ENCODE data around the gene TIMM17A. TPM values are rescaled to one million over a fixed set of nuclear protein-coding genes. Genes with fewer than 3 reads are reported as not detected.

Gene TIMM17A
- total RNA-seq, 1 donor from 2014 or later: 50.4 TPM

GRCh38 chr1:201941420-201942128 lies 13.7 kb upstream of the TIMM17A start:
- Mint-ChIP-seq H3K27me3 (peaks cover 34% of the 10 kb centered on the region), H3K36me3 (ENCODE audit: low read depth) (no peaks in the 10 kb centered on the region), H3K4me3 (no peak overlapping the region), H3K4me1 (peaks cover 8% of the 10 kb centered on the region), H3K9me3 (no peaks in the 10 kb centered on the region), H3K27ac (no peak overlapping the region)
- TF ChIP-seq, protein P1, sequence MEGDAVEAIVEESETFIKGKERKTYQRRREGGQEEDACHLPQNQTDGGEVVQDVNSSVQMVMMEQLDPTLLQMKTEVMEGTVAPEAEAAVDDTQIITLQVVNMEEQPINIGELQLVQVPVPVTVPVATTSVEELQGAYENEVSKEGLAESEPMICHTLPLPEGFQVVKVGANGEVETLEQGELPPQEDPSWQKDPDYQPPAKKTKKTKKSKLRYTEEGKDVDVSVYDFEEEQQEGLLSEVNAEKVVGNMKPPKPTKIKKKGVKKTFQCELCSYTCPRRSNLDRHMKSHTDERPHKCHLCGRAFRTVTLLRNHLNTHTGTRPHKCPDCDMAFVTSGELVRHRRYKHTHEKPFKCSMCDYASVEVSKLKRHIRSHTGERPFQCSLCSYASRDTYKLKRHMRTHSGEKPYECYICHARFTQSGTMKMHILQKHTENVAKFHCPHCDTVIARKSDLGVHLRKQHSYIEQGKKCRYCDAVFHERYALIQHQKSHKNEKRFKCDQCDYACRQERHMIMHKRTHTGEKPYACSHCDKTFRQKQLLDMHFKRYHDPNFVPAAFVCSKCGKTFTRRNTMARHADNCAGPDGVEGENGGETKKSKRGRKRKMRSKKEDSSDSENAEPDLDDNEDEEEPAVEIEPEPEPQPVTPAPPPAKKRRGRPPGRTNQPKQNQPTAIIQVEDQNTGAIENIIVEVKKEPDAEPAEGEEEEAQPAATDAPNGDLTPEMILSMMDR (IDR thresholded peaks at IDR 0.05): no peak
- DNase-seq (no peak), ATAC-seq (ENCODE audit: low read depth) (no peak)
- POLR2A ChIA-PET: no interaction called here
- intact Hi-C loops (cut with micrococcal nuclease): no loop called here
- CTCF ChIA-PET: no interaction called here

DNA sequence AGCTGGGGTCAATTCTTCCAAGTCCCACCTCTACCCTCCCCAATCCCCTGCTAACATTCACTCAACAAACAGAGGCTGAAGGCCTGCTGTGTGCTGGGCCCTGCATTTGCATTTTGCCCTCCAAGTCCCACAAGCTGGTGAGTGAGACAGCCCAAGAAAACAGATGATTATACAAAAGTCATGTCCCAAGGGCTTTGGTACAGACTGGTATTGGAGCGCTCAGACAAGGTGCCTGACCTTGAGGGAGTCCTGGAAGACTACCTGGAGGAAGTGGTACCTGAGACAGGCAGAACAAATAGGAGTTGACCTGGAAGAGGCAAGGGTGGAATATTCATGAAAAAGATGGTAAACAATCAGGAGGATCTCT lies 13.2 kb upstream of the TIMM17A start:
- Mint-ChIP-seq H3K36me3 (ENCODE audit: low read depth) (no peaks in the 10 kb centered on the region), H3K4me3 (no peak overlapping the region), H3K9me3 (no peaks in the 10 kb centered on the region), H3K27ac (no peak overlapping the region), H3K27me3 (peaks cover 39% of the 10 kb centered on the region), H3K4me1 (peaks cover 11% of the 10 kb centered on the region)
- POLR2A ChIA-PET: no interaction called here
- intact Hi-C loops (cut with micrococcal nuclease): no loop called here
- no peak for DNase-seq
- TF ChIP-seq, protein P1 (IDR thresholded peaks at IDR 0.05): no peak
- CTCF ChIA-PET: no interaction called here
- no peak for ATAC-seq (ENCODE audit: low read depth)

DNA sequence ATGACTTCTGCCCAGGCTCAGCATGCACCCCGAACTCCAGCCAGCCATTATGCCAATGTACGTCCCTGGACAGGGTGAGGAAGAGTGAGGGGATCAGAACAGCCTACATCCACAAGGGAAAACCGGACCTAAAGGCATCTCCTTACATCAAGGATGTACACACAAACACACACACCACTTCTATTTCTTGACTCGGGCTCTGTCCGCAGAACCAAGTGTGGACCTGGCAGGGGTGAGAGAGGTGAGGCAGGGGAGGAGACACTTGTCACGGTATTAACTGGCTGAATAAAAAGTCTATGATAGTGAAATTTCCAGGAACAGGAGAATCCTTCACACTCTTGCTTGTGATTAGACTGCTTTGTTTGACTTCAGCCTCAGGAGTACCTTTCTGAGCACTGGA lies 11.3 kb upstream of the TIMM17A start:
- Mint-ChIP-seq H3K36me3 (ENCODE audit: low read depth) (no peaks in the 10 kb centered on the region), H3K27me3 (peaks cover 44% of the 10 kb centered on the region), H3K4me3 (no peak overlapping the region), H3K4me1 (peaks cover 11% of the 10 kb centered on the region), H3K27ac (no peak overlapping the region), H3K9me3 (no peaks in the 10 kb centered on the region)
- DNase-seq (no peak), ATAC-seq (ENCODE audit: low read depth) (no peak)
- TF ChIP-seq, protein P1 (IDR thresholded peaks at IDR 0.05): no peak
- intact Hi-C loops (cut with micrococcal nuclease): no loop called here
- ChIA-PET CTCF (interaction anchor here (1.6 kb wide), 1 partner anchor 48 kb away, joined by 4 read pairs; no protein-coding TSS in a partner anchor), POLR2A (interaction anchor here (0.6 kb wide), 1 partner anchor 45 kb away, joined by 3 read pairs; no protein-coding TSS in a partner anchor)

GRCh38 chr1:201944639-201945038 lies 10.7 kb upstream of the TIMM17A start:
- TF ChIP-seq, protein P1 (IDR thresholded peaks at IDR 0.05): no peak
- peaks cover 11% of the 10 kb centered on the region for H3K4me1 Mint-ChIP-seq
- DNase-seq (no peak), ATAC-seq (ENCODE audit: low read depth) (no peak)
- no peaks in the 10 kb centered on the region for H3K36me3 Mint-ChIP-seq (ENCODE audit: low read depth)
- intact Hi-C loops (cut with micrococcal nuclease): no loop called here
- CTCF ChIA-PET: interaction anchor here (1.6 kb wide), 1 partner anchor 48 kb away, joined by 4 read pairs; no protein-coding TSS in a partner anchor
- no peak overlapping the region for H3K4me3 Mint-ChIP-seq
- no peaks in the 10 kb centered on the region for H3K9me3 Mint-ChIP-seq
- H3K27me3 Mint-ChIP-seq: peaks cover 43% of the 10 kb centered on the region
- POLR2A ChIA-PET: interaction anchor here (0.6 kb wide), 1 partner anchor 44 kb away, joined by 3 read pairs; no protein-coding TSS in a partner anchor
- no peak overlapping the region for H3K27ac Mint-ChIP-seq

- H3K27me3 Mint-ChIP-seq: peaks cover 42% of the 10 kb centered on the region
- ChIA-PET POLR2A (interaction anchor here (1.1 kb wide), 1 partner anchor 36 kb away, joined by 3 read pairs; no protein-coding TSS in a partner anchor), CTCF (interaction anchor here (1.6 kb wide), 1 partner anchor 49 kb away, joined by 4 read pairs; no protein-coding TSS in a partner anchor)
- H3K9me3 Mint-ChIP-seq: no peaks in the 10 kb centered on the region
- intact Hi-C loops (cut with micrococcal nuclease): no loop called here
- no peaks in the 10 kb centered on the region for H3K36me3 Mint-ChIP-seq (ENCODE audit: low read depth)
- ATAC-seq (ENCODE audit: low read depth): no peak
- TF ChIP-seq, protein P1 (IDR thresholded peaks at IDR 0.05): no peak
- peaks cover 11% of the 10 kb centered on the region for H3K4me1 Mint-ChIP-seq
- no peak for DNase-seq
- H3K27ac Mint-ChIP-seq: no peak overlapping the region
- H3K4me3 Mint-ChIP-seq: no peak overlapping the region
Observed at GRCh38 chr1:201945157-201945556, 10.1 kb upstream of the TIMM17A start.

Measured in activated B cell treated with CpG ODN at 0.5 μM for 24 hours (primary cell).